HCT116 (cell line): ENCODE measurements around the gene TRIM31.

Experiments
- CEBPB ChIP-seq: IDR thresholded peaks from 2 replicates; pipeline ENCODE4 v1.6.1; 2012; ENCODE audit warnings: low read depth
- EZH2 ChIP-seq: fragments of 200-600 bp; sonication (generic); IDR thresholded peaks from 2 replicates; pipeline ENCODE4 v1.6.1; 2017; ENCODE audit warnings: antibody characterized with exemption, mixed run types
- EZH2phosphoT487 ChIP-seq: fragments of 200-600 bp; IDR thresholded peaks from 2 replicates; pipeline ENCODE4 v1.6.1; 2018; ENCODE audit warnings: antibody characterized with exemption, borderline replicate concordance
- POLR2A ChIP-seq: IDR thresholded peaks from 2 replicates; pipeline ENCODE4 v1.7.0; 2011; ENCODE audit warnings: borderline replicate concordance; ENCODE audit not compliant: insufficient read depth, insufficient read length; ENCODE audit errors: extremely low read depth
- POLR2AphosphoS5 ChIP-seq: IDR thresholded peaks from 2 replicates; pipeline ENCODE4 v1.6.1; 2011; ENCODE audit warnings: mild to moderate bottlenecking, low read depth, low read length, moderate library complexity
- ZNF274 ChIP-seq: fragments of 200-500 bp; sonication (Bioruptor generic); IDR thresholded peaks from 2 replicates; pipeline ENCODE4 v1.6.1; 2014; ENCODE audit warnings: mild to moderate bottlenecking, low read depth, low read length, inconsistent platforms
- TF ChIP-seq, protein P1 (sequence below), 3 experiments: fragments of 200-600 bp in 1 of 3; sonication (generic) in 1 of 3; IDR thresholded peaks in 2 of 3; conservative IDR thresholded peaks in 1 of 3; 2 replicates each; pipeline ENCODE4 v1.5.1; 2012 to 2017; ENCODE audit warnings: low read depth in 2 of 3, low read length in 2 of 3, antibody characterized with exemption in 1 of 3, borderline replicate concordance in 1 of 3, control low read depth in 1 of 3, mild to moderate bottlenecking in 1 of 3, mixed read lengths in 1 of 3, mixed run types in 1 of 3, moderate library complexity in 1 of 3; ENCODE audit not compliant: insufficient read depth in 1 of 3
- TF ChIP-seq, protein P2 (sequence below): IDR thresholded peaks from 2 replicates; pipeline ENCODE4 v1.6.1; 2011; ENCODE audit warnings: mild to moderate bottlenecking, low read length, moderate library complexity; ENCODE audit not compliant: insufficient replicate concordance; ENCODE audit errors: extremely low read depth

DNA sequence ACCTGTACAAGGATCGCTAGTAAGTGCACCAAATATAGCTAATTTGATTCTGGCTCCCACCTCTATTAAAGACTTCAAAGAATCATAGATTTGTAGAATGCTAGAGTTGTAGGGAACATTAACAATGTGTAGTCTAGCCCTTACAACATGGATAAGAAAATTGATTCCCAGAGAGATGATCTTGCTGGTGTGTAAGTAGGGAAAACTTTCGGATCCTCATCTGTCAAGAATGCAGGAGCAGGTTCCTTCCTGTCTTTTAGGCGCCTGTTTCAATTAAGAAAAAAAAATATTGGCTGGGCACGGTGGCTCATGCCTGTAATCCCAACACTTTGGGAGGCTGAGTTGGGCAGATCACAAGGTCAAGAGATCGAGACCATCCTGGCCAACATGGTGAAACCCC, 25.0 kb downstream of the TRIM31 start:
- TF ChIP-seq CEBPB: no peak
- TF ChIP-seq, protein P1, sequence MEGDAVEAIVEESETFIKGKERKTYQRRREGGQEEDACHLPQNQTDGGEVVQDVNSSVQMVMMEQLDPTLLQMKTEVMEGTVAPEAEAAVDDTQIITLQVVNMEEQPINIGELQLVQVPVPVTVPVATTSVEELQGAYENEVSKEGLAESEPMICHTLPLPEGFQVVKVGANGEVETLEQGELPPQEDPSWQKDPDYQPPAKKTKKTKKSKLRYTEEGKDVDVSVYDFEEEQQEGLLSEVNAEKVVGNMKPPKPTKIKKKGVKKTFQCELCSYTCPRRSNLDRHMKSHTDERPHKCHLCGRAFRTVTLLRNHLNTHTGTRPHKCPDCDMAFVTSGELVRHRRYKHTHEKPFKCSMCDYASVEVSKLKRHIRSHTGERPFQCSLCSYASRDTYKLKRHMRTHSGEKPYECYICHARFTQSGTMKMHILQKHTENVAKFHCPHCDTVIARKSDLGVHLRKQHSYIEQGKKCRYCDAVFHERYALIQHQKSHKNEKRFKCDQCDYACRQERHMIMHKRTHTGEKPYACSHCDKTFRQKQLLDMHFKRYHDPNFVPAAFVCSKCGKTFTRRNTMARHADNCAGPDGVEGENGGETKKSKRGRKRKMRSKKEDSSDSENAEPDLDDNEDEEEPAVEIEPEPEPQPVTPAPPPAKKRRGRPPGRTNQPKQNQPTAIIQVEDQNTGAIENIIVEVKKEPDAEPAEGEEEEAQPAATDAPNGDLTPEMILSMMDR (IDR thresholded peaks at IDR 0.05 in 2 of 3, conservative IDR thresholded peaks at IDR 0.05 in 1 of 3; ENCODE audit: borderline replicate concordance in 1 of 3, insufficient read depth in 1 of 3, low read depth in 2 of 3, low read length in 2 of 3): no peak
- no peak for TF ChIP-seq POLR2A
- TF ChIP-seq ZNF274: no peak
- no peak for TF ChIP-seq POLR2AphosphoS5
- TF ChIP-seq, protein P2, sequence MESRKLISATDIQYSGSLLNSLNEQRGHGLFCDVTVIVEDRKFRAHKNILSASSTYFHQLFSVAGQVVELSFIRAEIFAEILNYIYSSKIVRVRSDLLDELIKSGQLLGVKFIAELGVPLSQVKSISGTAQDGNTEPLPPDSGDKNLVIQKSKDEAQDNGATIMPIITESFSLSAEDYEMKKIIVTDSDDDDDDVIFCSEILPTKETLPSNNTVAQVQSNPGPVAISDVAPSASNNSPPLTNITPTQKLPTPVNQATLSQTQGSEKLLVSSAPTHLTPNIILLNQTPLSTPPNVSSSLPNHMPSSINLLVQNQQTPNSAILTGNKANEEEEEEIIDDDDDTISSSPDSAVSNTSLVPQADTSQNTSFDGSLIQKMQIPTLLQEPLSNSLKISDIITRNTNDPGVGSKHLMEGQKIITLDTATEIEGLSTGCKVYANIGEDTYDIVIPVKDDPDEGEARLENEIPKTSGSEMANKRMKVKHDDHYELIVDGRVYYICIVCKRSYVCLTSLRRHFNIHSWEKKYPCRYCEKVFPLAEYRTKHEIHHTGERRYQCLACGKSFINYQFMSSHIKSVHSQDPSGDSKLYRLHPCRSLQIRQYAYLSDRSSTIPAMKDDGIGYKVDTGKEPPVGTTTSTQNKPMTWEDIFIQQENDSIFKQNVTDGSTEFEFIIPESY: no peak
- TF ChIP-seq EZH2: no peak
- TF ChIP-seq EZH2phosphoT487: no peak
